HEK293 (cell line): ENCODE results near the gene POLG2.

Experiments used
- TRIM28 ChIP-seq: IDR thresholded peaks from 2 replicates; pipeline ENCODE4 v1.6.1; 2011; ENCODE audit warnings: low read length, control low read depth, borderline replicate concordance
- ZNF112 ChIP-seq: fragments of 450-650 bp; formaldehyde crosslinking; IDR thresholded peaks from 2 replicates; pipeline ENCODE4 v1.5.0; 2017; ENCODE audit warnings: missing biosample characterization, missing genetic modification characterization
- ZNF701 ChIP-seq: fragments of 450-650 bp; formaldehyde crosslinking; IDR thresholded peaks from 2 replicates; pipeline ENCODE4 v1.5.1; 2016; ENCODE audit warnings: missing biosample characterization, missing genetic modification characterization
- TF ChIP-seq, protein P1 (sequence below): fragments of 450-650 bp; formaldehyde crosslinking; IDR thresholded peaks from 2 replicates; pipeline ENCODE4 v1.5.1; 2016; ENCODE audit warnings: missing biosample characterization, missing genetic modification characterization
- TF ChIP-seq, protein P2 (sequence below): fragments of 450-650 bp; formaldehyde crosslinking; IDR thresholded peaks from 2 replicates; pipeline ENCODE4 v1.5.1; 2016; ENCODE audit warnings: missing biosample characterization, missing genetic modification characterization, low read depth
- TF ChIP-seq, protein P3 (sequence below): fragments of 450-650 bp; formaldehyde crosslinking; IDR thresholded peaks from 2 replicates; pipeline ENCODE4 v1.5.1; 2016; ENCODE audit warnings: missing biosample characterization, missing genetic modification characterization
- TF ChIP-seq, protein P4 (sequence below): fragments of 450-650 bp; formaldehyde crosslinking; optimal IDR thresholded peaks from 2 replicates; pipeline ENCODE3; 2016; ENCODE audit warnings: missing biosample characterization, mild to moderate bottlenecking, missing genetic modification characterization
- TF ChIP-seq, protein P5 (sequence below): fragments of 450-650 bp; formaldehyde crosslinking; IDR thresholded peaks from 2 replicates; pipeline ENCODE4 v1.5.1; 2016; ENCODE audit warnings: missing biosample characterization, missing genetic modification characterization

DNA sequence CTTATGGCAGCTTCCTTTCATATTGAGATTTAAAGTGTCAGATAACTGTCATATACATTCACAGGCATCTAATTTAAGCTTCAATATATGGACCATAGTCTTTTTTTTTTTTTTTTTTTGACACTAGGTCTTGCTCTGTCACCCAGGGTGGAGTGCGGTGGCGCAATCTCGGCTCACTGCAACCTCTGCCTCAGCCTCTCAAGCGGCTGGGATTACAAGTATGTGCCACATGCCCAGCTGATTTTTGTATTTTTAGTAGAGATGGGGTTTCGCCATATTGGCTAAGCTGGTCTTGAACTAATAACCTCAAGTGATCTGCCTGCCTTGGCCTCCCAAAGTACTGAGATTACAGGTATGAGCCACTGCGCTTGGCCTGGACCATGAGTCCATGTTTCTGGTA lies 23.5 kb upstream of the POLG2 start:
- TF ChIP-seq ZNF701 = no peak
- TF ChIP-seq, protein P1, sequence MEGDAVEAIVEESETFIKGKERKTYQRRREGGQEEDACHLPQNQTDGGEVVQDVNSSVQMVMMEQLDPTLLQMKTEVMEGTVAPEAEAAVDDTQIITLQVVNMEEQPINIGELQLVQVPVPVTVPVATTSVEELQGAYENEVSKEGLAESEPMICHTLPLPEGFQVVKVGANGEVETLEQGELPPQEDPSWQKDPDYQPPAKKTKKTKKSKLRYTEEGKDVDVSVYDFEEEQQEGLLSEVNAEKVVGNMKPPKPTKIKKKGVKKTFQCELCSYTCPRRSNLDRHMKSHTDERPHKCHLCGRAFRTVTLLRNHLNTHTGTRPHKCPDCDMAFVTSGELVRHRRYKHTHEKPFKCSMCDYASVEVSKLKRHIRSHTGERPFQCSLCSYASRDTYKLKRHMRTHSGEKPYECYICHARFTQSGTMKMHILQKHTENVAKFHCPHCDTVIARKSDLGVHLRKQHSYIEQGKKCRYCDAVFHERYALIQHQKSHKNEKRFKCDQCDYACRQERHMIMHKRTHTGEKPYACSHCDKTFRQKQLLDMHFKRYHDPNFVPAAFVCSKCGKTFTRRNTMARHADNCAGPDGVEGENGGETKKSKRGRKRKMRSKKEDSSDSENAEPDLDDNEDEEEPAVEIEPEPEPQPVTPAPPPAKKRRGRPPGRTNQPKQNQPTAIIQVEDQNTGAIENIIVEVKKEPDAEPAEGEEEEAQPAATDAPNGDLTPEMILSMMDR (tag by site-specific recombination) = no peak
- TF ChIP-seq, protein P2, sequence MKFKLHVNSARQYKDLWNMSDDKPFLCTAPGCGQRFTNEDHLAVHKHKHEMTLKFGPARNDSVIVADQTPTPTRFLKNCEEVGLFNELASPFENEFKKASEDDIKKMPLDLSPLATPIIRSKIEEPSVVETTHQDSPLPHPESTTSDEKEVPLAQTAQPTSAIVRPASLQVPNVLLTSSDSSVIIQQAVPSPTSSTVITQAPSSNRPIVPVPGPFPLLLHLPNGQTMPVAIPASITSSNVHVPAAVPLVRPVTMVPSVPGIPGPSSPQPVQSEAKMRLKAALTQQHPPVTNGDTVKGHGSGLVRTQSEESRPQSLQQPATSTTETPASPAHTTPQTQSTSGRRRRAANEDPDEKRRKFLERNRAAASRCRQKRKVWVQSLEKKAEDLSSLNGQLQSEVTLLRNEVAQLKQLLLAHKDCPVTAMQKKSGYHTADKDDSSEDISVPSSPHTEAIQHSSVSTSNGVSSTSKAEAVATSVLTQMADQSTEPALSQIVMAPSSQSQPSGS (tag by site-specific recombination) = no peak
- TF ChIP-seq, protein P3, sequence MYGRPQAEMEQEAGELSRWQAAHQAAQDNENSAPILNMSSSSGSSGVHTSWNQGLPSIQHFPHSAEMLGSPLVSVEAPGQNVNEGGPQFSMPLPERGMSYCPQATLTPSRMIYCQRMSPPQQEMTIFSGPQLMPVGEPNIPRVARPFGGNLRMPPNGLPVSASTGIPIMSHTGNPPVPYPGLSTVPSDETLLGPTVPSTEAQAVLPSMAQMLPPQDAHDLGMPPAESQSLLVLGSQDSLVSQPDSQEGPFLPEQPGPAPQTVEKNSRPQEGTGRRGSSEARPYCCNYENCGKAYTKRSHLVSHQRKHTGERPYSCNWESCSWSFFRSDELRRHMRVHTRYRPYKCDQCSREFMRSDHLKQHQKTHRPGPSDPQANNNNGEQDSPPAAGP (tag by site-specific recombination) = no peak
- TF ChIP-seq ZNF112 = no peak
- TF ChIP-seq, protein P4, sequence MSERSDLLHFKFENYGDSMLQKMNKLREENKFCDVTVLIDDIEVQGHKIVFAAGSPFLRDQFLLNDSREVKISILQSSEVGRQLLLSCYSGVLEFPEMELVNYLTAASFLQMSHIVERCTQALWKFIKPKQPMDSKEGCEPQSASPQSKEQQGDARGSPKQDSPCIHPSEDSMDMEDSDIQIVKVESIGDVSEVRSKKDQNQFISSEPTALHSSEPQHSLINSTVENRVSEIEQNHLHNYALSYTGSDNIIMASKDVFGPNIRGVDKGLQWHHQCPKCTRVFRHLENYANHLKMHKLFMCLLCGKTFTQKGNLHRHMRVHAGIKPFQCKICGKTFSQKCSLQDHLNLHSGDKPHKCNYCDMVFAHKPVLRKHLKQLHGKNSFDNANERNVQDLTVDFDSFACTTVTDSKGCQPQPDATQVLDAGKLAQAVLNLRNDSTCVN = no peak
- TF ChIP-seq, protein P5, sequence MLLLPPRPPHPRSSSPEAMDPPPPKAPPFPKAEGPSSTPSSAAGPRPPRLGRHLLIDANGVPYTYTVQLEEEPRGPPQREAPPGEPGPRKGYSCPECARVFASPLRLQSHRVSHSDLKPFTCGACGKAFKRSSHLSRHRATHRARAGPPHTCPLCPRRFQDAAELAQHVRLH (tag by site-specific recombination) = no peak
- no peak for TF ChIP-seq TRIM28
